Activated CD8-positive, alpha-beta T cell treated with anti-CD3 and anti-CD28 coated beads for 36 hours (primary cell): Measurements from ENCODE around the gene RBM47. TPM values are rescaled to one million over a fixed set of nuclear protein-coding genes. Genes with fewer than 3 reads are reported as not detected.

Experiments used
- ATAC-seq: fragments of 200-7000 bp; cut with Tn5 transposase; one replicate; pipeline ENCODE4 v1.10.0; 2021; ENCODE audit warnings: mild to moderate bottlenecking, moderate library complexity
- CTCF ChIA-PET: fragments of 350-600 bp; sonication (Branson Sonifier 250); formaldehyde crosslinking; loops from one replicate; lab custom pipeline; 2021; ENCODE audit warnings: antibody characterized with exemption; lab: Charles Lee
- POLR2A ChIA-PET: fragments of 350-600 bp; sonication (Branson Sonifier 250); formaldehyde crosslinking; loops from one replicate; lab custom pipeline; 2021; ENCODE audit warnings: antibody characterized with exemption; lab: Charles Lee
- DNase-seq: peaks from one replicate; pipeline ENCODE4 v3.0.0-alpha.2; 2020
- H3K27ac Mint-ChIP-seq: one replicate; pipeline ENCODE4 v1.8.0; 2021; ENCODE audit warnings: mild to moderate bottlenecking, mixed read lengths
- H3K27me3 Mint-ChIP-seq: one replicate; pipeline ENCODE4 v1.8.0; 2021; ENCODE audit warnings: mixed read lengths
- H3K36me3 Mint-ChIP-seq: one replicate; pipeline ENCODE4 v1.8.0; 2021; ENCODE audit warnings: low read depth, mixed read lengths
- H3K4me1 Mint-ChIP-seq: one replicate; pipeline ENCODE4 v1.8.0; 2021; ENCODE audit warnings: low read depth, mixed read lengths
- H3K4me3 Mint-ChIP-seq: one replicate; pipeline ENCODE4 v1.8.0; 2021; ENCODE audit warnings: mild to moderate bottlenecking, moderate library complexity, mixed read lengths
- H3K9me3 Mint-ChIP-seq: one replicate; pipeline ENCODE4 v1.8.0; 2021; ENCODE audit warnings: mixed read lengths
- CTCF ChIP-seq: fragments of 200-600 bp; IDR thresholded peaks from one replicate; pipeline ENCODE4 v1.8.0; 2022; ENCODE audit warnings: antibody characterized with exemption, mild to moderate bottlenecking
- intact Hi-C: fragments of 100-400 bp; cut with micrococcal nuclease; formaldehyde crosslinking; loops from one replicate; pipeline ENCODE4 v1.10.0; 2022
- total RNA-seq, 2 experiments: library from RNA; stranded (reverse); gene quantifications; one replicate each; pipeline ENCODE4 v1.2.3, GENCODE V29; 2021

Gene RBM47
- total RNA-seq, 2 experiments from 2014 or later, result 0.13 to 0.74 TPM

- ATAC-seq (no peak), DNase-seq (no peak)
- H3K36me3 Mint-ChIP-seq, result no peaks in the 10 kb centered on the region
- H3K4me3 Mint-ChIP-seq, result no peak overlapping the region
- H3K27me3 Mint-ChIP-seq, result peaks cover 2% of the 10 kb centered on the region
- ChIA-PET CTCF (interaction anchor here (1.2 kb wide), 1 partner anchor 49 kb away, joined by 3 read pairs; no protein-coding TSS in a partner anchor), POLR2A (no interaction called here)
- TF ChIP-seq CTCF, result no peak
- intact Hi-C loops, result no loop called here
- peaks cover 10% of the 10 kb centered on the region for H3K4me1 Mint-ChIP-seq
- H3K27ac Mint-ChIP-seq, result no peak overlapping the region
- H3K9me3 Mint-ChIP-seq, result no peaks in the 10 kb centered on the region
Measured at GRCh38 chr4:40612283-40612682, 17.4 kb downstream of the RBM47 start.

- ATAC-seq (no peak), DNase-seq (no peak)
- H3K36me3 Mint-ChIP-seq, result no peaks in the 10 kb centered on the region
- no peaks in the 10 kb centered on the region for H3K9me3 Mint-ChIP-seq
- H3K4me1 Mint-ChIP-seq, result peaks cover 2% of the 10 kb centered on the region
- H3K4me3 Mint-ChIP-seq, result no peak overlapping the region
- CTCF ChIA-PET, result no interaction called here
- TF ChIP-seq CTCF, result no peak
- H3K27me3 Mint-ChIP-seq, result peaks cover 9% of the 10 kb centered on the region
- intact Hi-C loops, result no loop called here
- POLR2A ChIA-PET, result no interaction called here
- no peak overlapping the region for H3K27ac Mint-ChIP-seq
Measured at GRCh38 chr4:40608628-40609027, 21.0 kb downstream of the RBM47 start.

- intact Hi-C loops, result no loop called here
- no peak overlapping the region for H3K27ac Mint-ChIP-seq
- POLR2A ChIA-PET, result no interaction called here
- no peaks in the 10 kb centered on the region for H3K4me1 Mint-ChIP-seq
- DNase-seq, result no peak
- H3K36me3 Mint-ChIP-seq, result no peaks in the 10 kb centered on the region
- CTCF ChIA-PET, result no interaction called here
- no peaks in the 10 kb centered on the region for H3K9me3 Mint-ChIP-seq
- ATAC-seq, result no peak
- H3K27me3 Mint-ChIP-seq, result peaks cover 9% of the 10 kb centered on the region
- TF ChIP-seq CTCF, result no peak
- no peak overlapping the region for H3K4me3 Mint-ChIP-seq
Measured at GRCh38 chr4:40607221-40607620, 22.4 kb downstream of the RBM47 start.

- no peaks in the 10 kb centered on the region for H3K9me3 Mint-ChIP-seq
- CTCF ChIA-PET, result no interaction called here
- ATAC-seq, result no peak
Measured at GRCh38 chr4:40606239-40606767, 23.4 kb downstream of the RBM47 start.

DNA sequence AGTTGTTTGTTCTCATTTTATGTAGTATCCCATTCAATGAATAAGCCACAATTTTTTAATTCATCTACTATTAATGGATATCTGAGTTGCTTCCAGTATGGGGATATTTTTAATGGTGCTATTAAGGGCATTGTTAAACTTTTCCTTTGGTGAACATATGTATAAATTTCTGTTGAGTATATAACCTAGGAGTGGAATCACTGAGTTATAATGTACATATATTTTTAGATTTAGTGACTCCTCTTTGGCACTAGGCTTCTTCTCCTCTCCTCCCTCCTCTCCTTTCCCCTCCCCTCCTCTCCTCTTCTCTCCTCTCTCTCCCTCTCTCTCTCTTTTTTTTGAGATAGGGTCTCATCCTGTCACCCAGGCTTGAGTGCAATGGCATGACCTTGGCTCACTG lies 26.4 kb downstream of the RBM47 start:
- ATAC-seq, result no peak
- H3K4me1 Mint-ChIP-seq, result no peaks in the 10 kb centered on the region
- intact Hi-C loops, result no loop called here
- peaks cover 7% of the 10 kb centered on the region for H3K27me3 Mint-ChIP-seq
- no peak for DNase-seq
- CTCF ChIA-PET, result no interaction called here
- H3K27ac Mint-ChIP-seq, result no peak overlapping the region
- TF ChIP-seq CTCF, result no peak
- POLR2A ChIA-PET, result no interaction called here
- H3K9me3 Mint-ChIP-seq, result no peaks in the 10 kb centered on the region
- H3K4me3 Mint-ChIP-seq, result no peak overlapping the region
- H3K36me3 Mint-ChIP-seq, result no peaks in the 10 kb centered on the region

More at GRCh38 chr4:40606239-40606767, 23.4 kb downstream of the RBM47 start:
- Mint-ChIP-seq H3K36me3 (no peaks in the 10 kb centered on the region), H3K4me3 (no peak overlapping the region), H3K27me3 (peaks cover 9% of the 10 kb centered on the region), H3K27ac (no peak overlapping the region), H3K4me1 (no peaks in the 10 kb centered on the region)
- DNase-seq, result no peak
- intact Hi-C loops, result no loop called here
- POLR2A ChIA-PET, result no interaction called here
- no peak for TF ChIP-seq CTCF
